ENCODE data around the gene ZP4. TPM values are rescaled to one million over a fixed set of nuclear protein-coding genes. Genes with fewer than 3 reads are reported as not detected.
"Not testable (repeated sequence)": the region's sequence is repeated elsewhere in the genome, so short reads cannot be mapped to it uniquely, and the experiment has no call there.

The ZP4 gene
- total RNA-seq, 4 donors from 2014 or later = not detected

GRCh38 chr1:237861944-237862343, 28.8 kb downstream of the ZP4 start:
- no peak for TF ChIP-seq POLR2A (IDR thresholded peaks at IDR 0.05)
- no peak for TF ChIP-seq CTCF (IDR thresholded peaks at IDR 0.05)
- WGBS, 2 donors = 68% methylated on average over 8 of the region's 8 CpGs
- no peaks in the 10 kb centered on the region for H3K9me3 ChIP-seq
- no peaks in the 10 kb centered on the region for H3K36me3 ChIP-seq
- intact Hi-C loops (cut with DNase I) = no loop called here
- H3K4me3 ChIP-seq = no peak overlapping the region
- no peak overlapping the region for H3K27ac ChIP-seq
- no peak for DNase-seq
- H3K27me3 ChIP-seq = no peaks in the 10 kb centered on the region
- peaks cover 0 to 8% (median 7%) of the 10 kb centered on the region in 3 donors for H3K4me1 ChIP-seq

GRCh38 chr1:237858992-237859391, 31.7 kb downstream of the ZP4 start:
- H3K4me3 ChIP-seq = no peak overlapping the region
- H3K27me3 ChIP-seq = no peaks in the 10 kb centered on the region
- intact Hi-C loops (cut with DNase I) = no loop called here
- peaks cover 0 to under 1% (median 0%) of the 10 kb centered on the region in 3 donors for H3K4me1 ChIP-seq
- DNase-seq = no peak
- TF ChIP-seq CTCF (IDR thresholded peaks at IDR 0.05) (no peak), POLR2A (IDR thresholded peaks at IDR 0.05) (no peak)
- H3K27ac ChIP-seq = no peak overlapping the region
- WGBS, 2 donors = 17 to 33% methylated on average over 4 of the region's 4 CpGs
- H3K9me3 ChIP-seq = no peaks in the 10 kb centered on the region
- H3K36me3 ChIP-seq = no peaks in the 10 kb centered on the region

DNA sequence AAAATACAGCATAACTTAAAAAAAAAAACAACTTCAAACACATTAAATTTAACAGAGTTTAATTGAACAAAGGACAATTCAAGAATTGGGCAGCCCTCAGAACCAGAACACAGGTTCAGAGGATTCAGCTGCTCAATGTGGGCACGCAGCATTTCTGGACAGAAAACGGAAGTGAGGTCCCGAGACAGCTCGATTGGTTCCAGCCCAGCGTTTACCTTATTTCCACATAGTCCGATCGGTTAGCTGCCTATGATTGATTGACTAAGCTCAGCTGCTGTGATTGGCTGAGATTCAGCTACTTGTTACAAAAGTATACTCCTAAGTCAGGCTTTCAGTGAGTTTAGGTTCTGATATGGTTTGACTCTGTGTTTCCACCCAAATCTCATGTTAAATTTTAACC, 33.3 kb downstream of the ZP4 start:
- Histone ChIP-seq H3K9me3 (no peaks in the 10 kb centered on the region), H3K4me3 (no peak overlapping the region), H3K27ac (no peak overlapping the region), H3K27me3 (no peaks in the 10 kb centered on the region), H3K4me1 (no peaks in the 10 kb centered on the region), H3K36me3 (no peaks in the 10 kb centered on the region)
- TF ChIP-seq POLR2A (IDR thresholded peaks at IDR 0.05) = no peak
- TF ChIP-seq CTCF (IDR thresholded peaks at IDR 0.05) = no peak
- intact Hi-C loops (cut with DNase I) = no loop called here
- DNase-seq = no peak
- 89 to 91% methylated on average over 7 of the region's 7 CpGs for WGBS, 2 donors

GRCh38 chr1:237852342-237852741, 38.4 kb downstream of the ZP4 start:
- intact Hi-C loops (cut with DNase I) = no loop called here
- H3K27ac ChIP-seq = no peak overlapping the region
- no peak for DNase-seq
- TF ChIP-seq CTCF (IDR thresholded peaks at IDR 0.05) (no peak), POLR2A (IDR thresholded peaks at IDR 0.05) (no peak)
- no peaks in the 10 kb centered on the region for H3K27me3 ChIP-seq
- H3K4me3 ChIP-seq = no peak overlapping the region
- H3K9me3 ChIP-seq = no peaks in the 10 kb centered on the region
- no peaks in the 10 kb centered on the region for H3K36me3 ChIP-seq
- no peaks in the 10 kb centered on the region for H3K4me1 ChIP-seq
- WGBS, 2 donors = 56 to 69% methylated on average over 3 of the region's 3 CpGs

DNA sequence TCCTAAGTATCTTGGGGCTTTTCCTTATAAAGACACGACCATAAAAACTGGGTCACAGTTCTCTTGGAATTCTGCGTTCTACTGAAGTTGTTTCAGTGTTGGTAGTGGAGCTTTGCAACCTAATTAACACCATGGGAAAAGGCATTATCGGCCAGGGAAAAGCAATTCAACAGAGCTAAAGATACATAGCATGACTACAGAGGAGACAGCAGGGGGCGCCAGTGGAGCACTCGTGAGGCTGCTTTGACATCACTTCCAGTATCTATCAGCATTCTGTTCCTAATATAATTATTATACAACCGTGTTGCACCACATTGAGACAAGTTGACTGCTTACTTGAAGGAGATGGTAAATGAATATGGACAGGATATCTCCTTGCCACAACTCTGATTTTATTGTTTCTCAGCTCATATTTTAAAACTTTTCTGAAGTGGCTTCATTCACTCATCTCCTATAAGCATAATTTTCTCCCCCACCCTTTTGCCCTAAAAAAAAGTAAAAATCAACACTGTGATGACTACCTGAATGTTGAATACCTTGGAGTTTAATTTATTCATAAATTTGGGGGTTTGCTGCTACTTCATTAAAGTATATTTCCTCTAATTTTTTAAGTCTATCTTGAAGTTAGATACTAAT, 39.4 kb downstream of the ZP4 start:
- Histone ChIP-seq H3K4me1 (no peaks in the 10 kb centered on the region), H3K27ac (no peak overlapping the region), H3K27me3 (no peaks in the 10 kb centered on the region), H3K4me3 (no peak overlapping the region), H3K9me3 (no peaks in the 10 kb centered on the region), H3K36me3 (no peaks in the 10 kb centered on the region)
- intact Hi-C loops (cut with DNase I) = no loop called here
- 9 to 15% methylated on average over 6 of the region's 6 CpGs for WGBS, 2 donors
- TF ChIP-seq CTCF (IDR thresholded peaks at IDR 0.05) = peak in 5 of 6 experiments; percentile 37 to 72 (median 55)
- TF ChIP-seq POLR2A (IDR thresholded peaks at IDR 0.05) = no peak
- DNase-seq = no peak

DNA sequence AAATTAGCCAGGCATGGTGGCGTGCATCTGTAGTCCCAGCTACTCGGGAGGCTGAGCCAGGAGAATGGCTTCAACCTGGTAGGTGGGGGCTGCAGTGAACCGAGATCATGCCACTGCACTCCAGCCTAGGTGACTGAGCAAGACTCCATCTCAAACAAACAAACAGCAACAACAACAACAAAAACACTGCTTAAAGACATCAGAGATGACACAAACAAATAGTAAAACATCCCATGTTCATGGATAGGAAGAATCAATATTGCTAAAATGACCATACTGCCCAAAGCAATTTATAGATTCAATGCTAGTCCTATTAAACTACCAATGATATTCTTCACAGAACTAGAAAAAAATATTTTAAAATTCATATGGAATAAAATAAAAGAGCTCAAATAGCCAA, 47.2 kb downstream of the ZP4 start:
- H3K27me3 ChIP-seq; H3K27ac ChIP-seq; H3K36me3 ChIP-seq; H3K9me3 ChIP-seq; intact Hi-C loops (cut with DNase I); H3K4me1 ChIP-seq; H3K4me3 ChIP-seq; DNase-seq: not testable (repeated sequence)
- WGBS, 2 donors = 81 to 94% methylated on average over 2 to 3 of the region's 3 CpGs
